ENCODE measurements around the gene ENTPD6.
A peak's percentile ranks its signal among the peaks of the same experiment; 100 is the strongest.
"Not testable (repeated sequence)": the region's sequence is repeated elsewhere in the genome, so short reads cannot be mapped to it uniquely, and the experiment has no call there.

ENTPD6 gene

GRCh38 chr20:25195014-25195961 lies at the start of gene ENTPD6:
TSS of gene ENTPD6 (plus strand) at chr20:25195712. CDS start at chr20:25206537, 10,825 bp downstream.
- TF ChIP-seq POLR2A (IDR thresholded peaks at IDR 0.05; ENCODE audit: low read length), result peak; percentile 58
- no peak for TF ChIP-seq GATA1 (IDR thresholded peaks at IDR 0.05; ENCODE audit: low read depth, low read length)
- DNase-seq, result peak; percentile 91 to 94

- no peak for TF ChIP-seq GATA1 (IDR thresholded peaks at IDR 0.05; ENCODE audit: low read depth, low read length)
- no peak for TF ChIP-seq POLR2A (IDR thresholded peaks at IDR 0.05; ENCODE audit: low read length)
- DNase-seq, result no peak
Observed at GRCh38 chr20:25146976-25147375, 48.5 kb upstream of the ENTPD6 start.

GRCh38 chr20:25147716-25148115 lies 47.8 kb upstream of the ENTPD6 start:
- TF ChIP-seq GATA1 (IDR thresholded peaks at IDR 0.05; ENCODE audit: low read depth, low read length), result no peak
- no peak for TF ChIP-seq POLR2A (IDR thresholded peaks at IDR 0.05; ENCODE audit: low read length)
- no peak for DNase-seq

- DNase-seq, result no peak
- TF ChIP-seq POLR2A (IDR thresholded peaks at IDR 0.05; ENCODE audit: low read length) (no peak), GATA1 (IDR thresholded peaks at IDR 0.05; ENCODE audit: low read depth, low read length) (no peak)
Observed at GRCh38 chr20:25148181-25148981, 47.1 kb upstream of the ENTPD6 start.

- TF ChIP-seq GATA1 (IDR thresholded peaks at IDR 0.05; ENCODE audit: low read depth, low read length) (no peak), POLR2A (IDR thresholded peaks at IDR 0.05; ENCODE audit: low read length) (no peak)
- DNase-seq, result no peak
Observed at GRCh38 chr20:25148982-25149846, 46.3 kb upstream of the ENTPD6 start.

GRCh38 chr20:25150016-25150415 lies 45.5 kb upstream of the ENTPD6 start:
- no peak for TF ChIP-seq GATA1 (IDR thresholded peaks at IDR 0.05; ENCODE audit: low read depth, low read length)
- TF ChIP-seq POLR2A (IDR thresholded peaks at IDR 0.05; ENCODE audit: low read length), result no peak
- no peak for DNase-seq

- no peak for DNase-seq
- TF ChIP-seq POLR2A (IDR thresholded peaks at IDR 0.05; ENCODE audit: low read length), result no peak
- no peak for TF ChIP-seq GATA1 (IDR thresholded peaks at IDR 0.05; ENCODE audit: low read depth, low read length)
Observed at GRCh38 chr20:25158043-25158442, 37.5 kb upstream of the ENTPD6 start.

GRCh38 chr20:25160467-25160866 lies 35.0 kb upstream of the ENTPD6 start:
- DNase-seq, result no peak
- TF ChIP-seq POLR2A (IDR thresholded peaks at IDR 0.05; ENCODE audit: low read length) (no peak), GATA1 (IDR thresholded peaks at IDR 0.05; ENCODE audit: low read depth, low read length) (no peak)

- no peak for TF ChIP-seq POLR2A (IDR thresholded peaks at IDR 0.05; ENCODE audit: low read length)
- no peak for TF ChIP-seq GATA1 (IDR thresholded peaks at IDR 0.05; ENCODE audit: low read depth, low read length)
- no peak for DNase-seq
Observed at GRCh38 chr20:25160897-25161296, 34.6 kb upstream of the ENTPD6 start.

GRCh38 chr20:25165128-25165527 lies 30.4 kb upstream of the ENTPD6 start:
- DNase-seq, result no peak
- TF ChIP-seq POLR2A (IDR thresholded peaks at IDR 0.05; ENCODE audit: low read length), result no peak
- TF ChIP-seq GATA1 (IDR thresholded peaks at IDR 0.05; ENCODE audit: low read depth, low read length), result no peak

GRCh38 chr20:25166105-25166782 lies 29.3 kb upstream of the ENTPD6 start:
- not testable (repeated sequence) for DNase-seq

GRCh38 chr20:25173321-25173720 lies 22.2 kb upstream of the ENTPD6 start:
- DNase-seq, result no peak
- no peak for TF ChIP-seq POLR2A (IDR thresholded peaks at IDR 0.05; ENCODE audit: low read length)
- no peak for TF ChIP-seq GATA1 (IDR thresholded peaks at IDR 0.05; ENCODE audit: low read depth, low read length)

- DNase-seq, result no peak
- TF ChIP-seq POLR2A (IDR thresholded peaks at IDR 0.05; ENCODE audit: low read length), result no peak
- TF ChIP-seq GATA1 (IDR thresholded peaks at IDR 0.05; ENCODE audit: low read depth, low read length), result no peak
Observed at GRCh38 chr20:25173886-25174308, 21.6 kb upstream of the ENTPD6 start.

Data from erythroblast (primary cell).